NT2/D1 (cell line): Measurements from ENCODE around the gene CD52.

Experiments used
- SUZ12 ChIP-seq: IDR thresholded peaks from 2 replicates; pipeline ENCODE4 v1.6.1; 2011; ENCODE audit not compliant: insufficient read length, insufficient read depth; ENCODE audit errors: extremely low read depth
- YY1 ChIP-seq: IDR thresholded peaks from 2 replicates; pipeline ENCODE4 v1.6.1; 2011; ENCODE audit not compliant: insufficient read length, insufficient read depth

GRCh38 chr1:26279456-26280332, 38.1 kb upstream of the CD52 start, which contains the start of gene SH3BGRL3:
- TF ChIP-seq SUZ12: no peak
- TF ChIP-seq YY1: no peak
